MCF 10A (cell line): Measurements from ENCODE around the gene RAB43. TPM values are rescaled to one million over a fixed set of nuclear protein-coding genes. Genes with fewer than 3 reads are reported as not detected.

Source experiments
- BruUV-seq: library from RNA; stranded (reverse); fragments of 400-500 nt; replicated peaks from 2 replicates; lab custom pipeline; 2021; lab: Mats Ljungman, UMichigan
- CTCF ChIA-PET: fragments of 300-600 bp; sonication (Branson Sonifier 250); formaldehyde crosslinking; extraction: SDS; loops from one replicate; lab custom pipeline; 2021; ENCODE audit warnings: antibody characterized with exemption, inconsistent platforms; lab: Yijun Ruan, JAX
- POLR2A ChIA-PET: fragments of 300-600, 350-650 bp; sonication (Branson Sonifier 250); formaldehyde crosslinking; extraction: SDS; loops from one replicate; lab custom pipeline; 2020; ENCODE audit warnings: antibody characterized with exemption, inconsistent platforms; lab: Yijun Ruan, JAX
- DNase-seq: peaks from one replicate; pipeline ENCODE4 v3.0.0-alpha.2; 2018; ENCODE audit not compliant: unreplicated experiment
- H3K27ac Mint-ChIP-seq: one replicate; pipeline ENCODE4 v1.8.0; 2022; ENCODE audit warnings: mild to moderate bottlenecking, low read depth, mixed read lengths; ENCODE audit not compliant: unreplicated experiment
- H3K27me3 Mint-ChIP-seq: one replicate; pipeline ENCODE4 v1.8.0; 2022; ENCODE audit warnings: mixed read lengths; ENCODE audit not compliant: insufficient read depth, unreplicated experiment
- H3K36me3 Mint-ChIP-seq: one replicate; pipeline ENCODE4 v1.8.0; 2022; ENCODE audit warnings: mild to moderate bottlenecking, moderate library complexity, mixed read lengths; ENCODE audit not compliant: insufficient read depth, unreplicated experiment
- H3K4me1 Mint-ChIP-seq: one replicate; pipeline ENCODE4 v1.8.0; 2022; ENCODE audit warnings: mixed read lengths; ENCODE audit not compliant: insufficient read depth, unreplicated experiment
- H3K4me3 Mint-ChIP-seq: one replicate; pipeline ENCODE4 v1.8.0; 2022; ENCODE audit warnings: mild to moderate bottlenecking, moderate library complexity, mixed read lengths; ENCODE audit not compliant: unreplicated experiment
- H3K9me3 Mint-ChIP-seq: one replicate; pipeline ENCODE4 v1.8.0; 2022; ENCODE audit warnings: mixed read lengths; ENCODE audit not compliant: unreplicated experiment
- CTCF ChIP-seq: fragments of 200-600 bp; IDR thresholded peaks from one replicate; pipeline ENCODE4 v1.8.0; 2022; ENCODE audit warnings: antibody characterized with exemption, mild to moderate bottlenecking; ENCODE audit not compliant: unreplicated experiment
- intact Hi-C: fragments of 100-400 bp; cut with micrococcal nuclease; formaldehyde crosslinking; loops from 2 replicates; pipeline ENCODE4 v1.14.1; 2022
- total RNA-seq: library from RNA; stranded (reverse); gene quantifications from 2 replicates; pipeline ENCODE4 v1.2.3, GENCODE V29; 2022

The RAB43 gene
- total RNA-seq, 1 experiment from 2014 or later, result 18.9 TPM

GRCh38 chr3:129061888-129062834, 59.4 kb downstream of the RAB43 start:
- Mint-ChIP-seq H3K4me3 (no peak overlapping the region), H3K27ac (no peak overlapping the region), H3K4me1 (no peaks in the 10 kb centered on the region), H3K9me3 (no peaks in the 10 kb centered on the region), H3K36me3 (no peaks in the 10 kb centered on the region), H3K27me3 (peaks cover 9% of the 10 kb centered on the region)
- ChIA-PET CTCF (interaction anchor here (0.7 to 1.2 kb wide), 2 partner anchors 9 to 288 kb away, joined by 4 to 7 read pairs; no protein-coding TSS in a partner anchor), POLR2A (interaction anchor here (0.9 kb wide), 1 partner anchor 8 kb away, joined by 3 read pairs; no protein-coding TSS in a partner anchor)
- no peak for DNase-seq
- no TSS peak for BruUV-seq
- TF ChIP-seq CTCF, result no peak
- intact Hi-C loops, result no loop called here

GRCh38 chr3:129061023-129061887, 60.3 kb downstream of the RAB43 start:
- intact Hi-C loops, result no loop called here
- Mint-ChIP-seq H3K27me3 (peaks cover 18% of the 10 kb centered on the region), H3K36me3 (no peaks in the 10 kb centered on the region), H3K27ac (no peak overlapping the region), H3K4me3 (no peak overlapping the region), H3K9me3 (no peaks in the 10 kb centered on the region), H3K4me1 (no peaks in the 10 kb centered on the region)
- POLR2A ChIA-PET, result interaction anchor here (0.9 kb wide), 1 partner anchor 8 kb away, joined by 3 read pairs; no protein-coding TSS in a partner anchor
- CTCF ChIA-PET, result interaction anchor here (1.6 kb wide), 1 partner anchor 91 kb away, joined by 10 read pairs; no protein-coding TSS in a partner anchor
- BruUV-seq, result no TSS peak
- no peak for DNase-seq
- no peak for TF ChIP-seq CTCF

GRCh38 chr3:129060276-129061022, 61.2 kb downstream of the RAB43 start, which contains the start of gene GP9:
TSS of gene GP9 (plus strand) at chr3:129060779. CDS start at chr3:129061740, 961 bp downstream.
- Mint-ChIP-seq H3K4me3 (no peak within 1 kb of the TSS), H3K9me3 (no peaks in the 10 kb centered on the region), H3K27ac (no peak within 1 kb of the TSS), H3K36me3 (no peaks in the 10 kb centered on the region), H3K4me1 (no peaks in the 10 kb centered on the region), H3K27me3 (peaks cover 20% of the 10 kb centered on the region)
- intact Hi-C loops, result no loop called here
- ChIA-PET POLR2A (no interaction called here), CTCF (interaction anchor here (1.6 kb wide), 1 partner anchor 90 kb away, joined by 10 read pairs; no protein-coding TSS in a partner anchor)
- TF ChIP-seq CTCF, result no peak
- no peak for DNase-seq
- BruUV-seq, result no TSS peak
